ENCODE measurements around the gene TSSK2.

Gene TSSK2

DNA sequence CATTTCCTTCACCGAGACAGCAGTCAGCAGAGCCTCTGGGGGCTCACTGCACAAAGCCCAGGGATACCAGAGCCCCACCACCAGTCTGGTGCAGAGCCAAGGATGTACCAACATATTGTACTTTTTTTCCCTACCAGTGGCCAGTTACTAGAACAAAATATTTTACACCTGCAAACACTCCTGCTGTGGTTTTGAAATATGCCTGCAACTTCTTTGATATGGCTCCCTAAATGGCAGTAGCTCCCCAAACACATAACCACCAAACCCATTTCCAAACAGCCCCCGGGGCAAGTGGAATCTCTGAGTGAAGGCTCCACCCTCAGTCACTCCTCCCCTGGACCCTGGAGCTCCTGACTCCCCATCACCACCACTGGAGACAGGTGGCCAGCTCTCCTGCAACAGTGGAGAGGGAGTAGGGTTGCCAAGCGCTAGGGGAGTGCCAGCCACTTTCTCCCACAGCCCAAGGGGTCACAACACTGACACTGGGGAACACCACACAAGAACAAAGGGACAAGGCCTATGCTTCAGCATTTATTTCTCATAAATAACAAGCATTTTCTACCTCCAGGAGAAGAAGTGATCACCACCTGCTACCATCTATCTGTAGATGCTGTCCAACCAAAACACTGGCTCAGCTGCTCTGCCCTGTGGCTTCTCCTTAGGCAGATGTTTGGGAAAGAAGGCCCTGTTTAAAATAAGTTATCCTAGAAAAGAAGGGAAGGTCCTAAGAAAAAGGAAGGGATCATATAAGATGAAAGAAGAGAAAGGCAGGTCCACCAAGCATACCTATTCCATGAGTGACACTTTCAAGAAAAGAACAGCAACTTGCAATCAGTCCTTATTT is 24.0 kb upstream of the TSSK2 start:
- no peak for DNase-seq (ENCODE audit: low read depth, low spot score)

DNA sequence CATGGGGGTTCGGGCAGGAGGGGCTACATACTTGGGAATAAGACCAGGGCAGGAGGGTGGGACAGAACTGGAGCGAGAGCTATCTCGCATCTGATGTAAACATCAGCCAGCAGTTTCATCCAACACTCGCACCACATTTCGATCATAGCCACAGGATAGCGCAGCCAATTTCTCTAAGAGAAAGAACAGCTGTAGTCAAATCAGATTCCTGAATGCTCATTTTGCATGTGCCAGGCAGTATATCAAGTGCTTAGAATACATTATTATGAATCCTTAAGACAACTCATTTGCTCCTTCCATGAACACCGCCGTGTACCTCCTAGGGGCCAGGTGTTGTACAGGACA is 23.4 kb upstream of the TSSK2 start:
- no peak for DNase-seq (ENCODE audit: low read depth, low spot score)

DNA sequence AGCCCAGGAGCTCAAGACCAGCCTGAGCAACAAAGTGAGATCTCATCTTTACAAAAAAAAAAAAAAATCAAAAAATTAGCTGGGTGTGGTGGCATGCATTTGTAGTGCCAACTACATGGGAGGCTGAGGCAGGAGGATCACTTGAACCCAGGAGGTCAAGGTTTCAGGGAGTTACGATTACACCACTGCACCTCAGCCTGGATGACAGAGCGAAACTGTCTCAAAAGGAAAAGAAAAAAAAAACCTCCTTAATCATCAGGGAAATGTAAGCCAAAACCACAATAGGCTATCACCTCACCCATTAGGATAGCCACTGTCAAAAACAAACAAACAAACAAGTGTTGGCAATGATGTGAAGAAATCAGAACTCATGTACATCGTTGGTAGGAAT is 22.3 kb upstream of the TSSK2 start:
- no peak for DNase-seq (ENCODE audit: low read depth, low spot score)

DNA sequence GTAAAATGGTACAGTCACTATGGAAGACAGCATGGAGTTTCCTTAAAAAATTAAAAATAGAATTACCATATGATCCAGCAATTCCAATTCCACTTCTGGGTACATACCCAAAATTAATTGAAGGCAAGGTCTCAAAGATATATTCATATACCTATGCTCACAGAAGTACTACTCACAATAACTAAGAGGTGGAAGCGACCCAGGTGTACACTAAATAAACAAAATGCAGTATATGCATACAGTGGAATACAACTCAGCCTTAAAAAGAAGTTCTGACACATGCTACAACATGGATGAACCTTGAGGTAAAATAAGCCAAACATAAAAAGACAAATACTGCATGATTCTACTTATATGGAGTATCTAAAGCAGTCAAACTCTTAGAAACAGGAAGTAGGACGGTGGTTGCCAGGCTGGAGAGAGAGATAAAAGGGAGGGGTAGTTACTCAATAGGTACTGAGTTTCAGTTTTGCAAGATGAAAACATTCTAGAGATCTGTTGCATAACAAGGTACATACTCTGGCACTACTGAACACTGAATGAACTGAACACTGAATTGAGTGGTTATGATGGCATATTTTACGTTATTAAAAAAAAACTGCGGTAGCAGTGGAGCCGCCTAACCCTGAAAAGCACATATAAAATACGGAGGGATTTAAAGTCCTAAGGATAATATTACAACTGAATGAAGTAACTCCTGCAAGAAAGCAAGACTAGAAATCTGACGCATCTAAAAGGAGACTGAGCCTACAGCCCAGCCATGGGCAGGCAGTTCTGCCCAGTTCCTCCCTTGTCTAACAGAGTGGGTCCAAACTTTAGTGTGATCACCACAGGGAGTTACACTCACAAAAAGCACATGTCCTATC is 21.7 kb upstream of the TSSK2 start:
- DNase-seq (ENCODE audit: low read depth, low spot score): no peak

DNA sequence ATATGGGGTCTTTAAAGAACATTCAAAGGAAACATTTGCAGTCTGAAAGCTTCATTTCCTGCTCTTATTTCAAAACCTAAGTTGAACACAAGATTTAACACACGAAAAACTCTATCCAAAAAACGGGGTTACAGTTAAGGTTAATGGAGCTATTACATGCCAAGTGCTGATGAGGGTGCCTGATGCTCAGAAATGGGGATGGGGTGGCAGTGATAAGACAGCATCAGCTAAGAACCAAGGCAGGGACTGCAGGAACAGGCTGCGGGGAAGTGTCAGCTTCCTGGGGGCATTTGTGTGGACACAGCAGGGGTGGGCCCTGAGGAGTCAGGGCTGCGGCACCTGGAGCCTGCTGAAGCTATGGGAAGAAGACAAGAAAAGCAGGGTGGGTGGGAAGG is 21.0 kb upstream of the TSSK2 start:
- no peak for DNase-seq (ENCODE audit: low read depth, low spot score)

DNA sequence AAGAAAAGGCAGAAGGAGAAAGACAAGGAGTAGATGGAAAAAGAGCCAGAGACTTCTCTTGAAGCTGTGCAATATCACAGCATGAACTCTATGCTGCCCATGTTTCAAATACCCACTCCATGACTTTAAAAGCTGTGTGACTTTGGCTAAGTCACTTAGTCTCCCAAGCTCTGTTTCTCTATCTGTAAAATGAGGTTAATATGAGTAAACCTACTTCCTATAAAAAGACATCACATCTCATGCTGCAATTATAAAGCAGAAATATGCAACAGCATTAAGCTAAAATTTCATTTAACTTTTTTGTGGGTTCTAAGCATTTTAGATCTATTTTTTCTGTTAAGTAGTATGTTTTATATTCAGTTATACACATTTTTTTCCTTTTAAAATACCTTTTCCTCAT is 20.5 kb upstream of the TSSK2 start:
- no peak for DNase-seq (ENCODE audit: low read depth, low spot score)

DNA sequence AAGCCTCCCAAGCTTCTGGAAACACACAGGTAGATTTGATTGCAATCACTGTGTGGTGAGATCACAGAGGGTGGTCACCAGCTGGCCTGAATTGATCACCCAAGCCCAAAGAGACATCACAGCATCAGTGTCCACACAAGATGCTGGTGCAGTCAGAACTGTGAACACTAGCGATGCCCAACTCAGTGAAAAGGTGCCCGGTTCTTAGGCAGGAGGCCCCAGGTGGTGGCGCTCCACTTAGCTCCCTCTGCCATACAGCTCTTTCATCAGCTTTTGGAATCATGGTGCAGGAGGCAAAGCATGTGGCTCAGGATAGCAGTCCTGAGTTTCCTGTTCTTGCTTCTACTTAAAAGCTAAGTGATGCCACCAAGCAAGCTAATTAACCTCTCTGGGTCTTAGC is 20.0 kb upstream of the TSSK2 start:
- no peak for DNase-seq (ENCODE audit: low read depth, low spot score)

DNA sequence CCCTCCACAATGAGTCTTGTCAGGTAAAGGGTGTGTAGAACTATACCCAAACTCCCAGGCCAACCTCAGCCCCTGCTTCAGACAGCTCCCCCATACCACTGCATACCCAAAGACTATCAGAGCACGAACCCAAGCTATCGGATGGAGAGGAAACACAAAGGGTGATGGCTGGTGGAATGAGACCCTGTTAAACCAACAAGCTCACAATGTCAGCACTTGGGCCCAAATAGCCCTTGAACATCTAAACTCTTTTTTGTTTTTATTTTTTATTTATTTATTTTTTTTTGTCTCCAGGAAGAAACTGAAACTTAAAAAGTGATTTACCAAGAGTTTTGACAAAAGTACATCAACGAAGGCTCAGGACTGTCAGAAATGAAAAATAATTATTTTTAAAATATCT is 19.5 kb upstream of the TSSK2 start:
- no peak for DNase-seq (ENCODE audit: low read depth, low spot score)

DNA sequence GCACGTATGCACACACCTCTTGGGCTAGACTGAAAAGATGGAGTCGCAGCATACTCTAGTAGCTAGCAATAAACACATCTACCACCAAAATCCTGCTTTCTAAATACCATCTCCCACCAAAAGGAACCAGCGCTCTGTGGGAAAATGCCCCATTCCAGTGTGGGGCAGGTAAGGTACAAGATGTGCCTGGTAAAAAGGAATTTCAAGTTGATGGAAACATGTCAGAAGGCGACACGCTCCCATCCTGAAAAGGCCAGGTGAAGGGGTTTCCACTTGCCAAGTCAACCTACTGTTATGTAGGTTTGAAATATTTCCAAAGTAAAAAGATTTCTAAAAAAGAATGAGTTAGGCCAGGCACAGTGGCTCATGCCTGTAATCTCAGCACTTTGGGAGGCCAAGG is 17.7 kb upstream of the TSSK2 start:
- DNase-seq (ENCODE audit: low read depth, low spot score): no peak

DNA sequence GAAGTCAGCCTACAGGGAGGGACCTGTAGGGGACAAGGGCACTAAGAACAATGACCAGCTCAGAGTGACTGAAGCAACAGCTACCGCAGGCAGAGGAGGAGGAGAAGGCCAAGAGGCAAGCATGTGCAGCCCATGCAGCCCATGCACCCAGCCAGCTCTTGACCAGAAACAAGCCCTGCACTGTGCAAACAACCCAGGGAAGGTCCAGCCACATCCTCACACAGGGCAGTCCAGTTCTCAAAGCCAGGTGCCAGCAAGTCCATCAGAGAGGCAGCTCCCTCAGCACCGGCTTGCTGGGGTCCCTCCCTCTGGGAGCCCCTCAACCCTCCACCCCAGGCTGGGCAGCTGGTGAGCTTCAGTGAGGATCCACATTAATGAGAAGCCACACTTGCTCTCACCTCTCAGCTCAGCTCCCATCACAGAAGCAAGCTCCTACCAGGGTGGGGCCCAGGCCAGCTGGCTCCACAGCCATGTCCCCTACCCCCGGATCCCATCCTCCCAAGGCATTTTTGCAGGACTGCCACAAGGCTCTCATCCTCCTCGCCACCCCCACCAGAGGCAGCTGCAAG is 16.0 kb upstream of the TSSK2 start:
- DNase-seq (ENCODE audit: low read depth, low spot score): no peak

DNA sequence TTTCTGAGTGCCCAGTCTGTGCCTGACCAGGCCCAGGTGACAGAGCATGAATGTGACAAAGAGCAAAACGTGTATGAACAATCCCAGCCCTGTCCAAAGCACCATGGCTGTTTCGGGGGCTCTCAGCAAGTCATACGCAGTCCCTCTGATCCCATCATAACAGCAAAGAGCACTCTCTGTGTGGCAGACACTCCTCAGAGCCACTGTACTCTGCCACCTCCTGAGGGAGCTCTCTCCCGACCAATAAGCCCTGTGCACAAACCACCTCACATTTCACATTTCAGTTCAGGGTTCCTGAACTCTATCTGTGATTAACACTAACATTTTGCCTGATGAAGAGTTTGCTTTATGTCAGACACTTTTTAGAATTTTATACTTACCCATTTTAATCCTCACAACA is 15.5 kb upstream of the TSSK2 start:
- DNase-seq (ENCODE audit: low read depth, low spot score): no peak

DNA sequence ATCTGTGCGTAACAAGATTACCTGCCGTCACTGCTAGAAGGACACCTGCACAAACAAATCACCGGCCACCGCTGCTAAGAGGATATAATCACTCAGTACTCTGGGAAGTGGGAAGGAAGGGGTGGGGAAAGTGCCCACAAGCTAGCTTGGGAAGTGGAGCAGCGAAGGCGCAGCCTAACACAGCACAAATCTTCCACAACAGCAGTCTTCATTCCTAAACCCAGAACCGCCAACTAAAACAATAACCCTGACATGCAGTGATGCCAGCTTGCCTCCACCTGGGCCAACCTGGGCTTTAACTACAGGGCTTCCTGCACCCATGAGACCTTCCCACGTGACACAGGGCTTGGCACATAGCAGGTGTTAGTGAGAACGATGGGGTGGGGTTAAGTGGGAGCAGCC is 14.0 kb upstream of the TSSK2 start:
- no peak for DNase-seq (ENCODE audit: low read depth, low spot score)

DNA sequence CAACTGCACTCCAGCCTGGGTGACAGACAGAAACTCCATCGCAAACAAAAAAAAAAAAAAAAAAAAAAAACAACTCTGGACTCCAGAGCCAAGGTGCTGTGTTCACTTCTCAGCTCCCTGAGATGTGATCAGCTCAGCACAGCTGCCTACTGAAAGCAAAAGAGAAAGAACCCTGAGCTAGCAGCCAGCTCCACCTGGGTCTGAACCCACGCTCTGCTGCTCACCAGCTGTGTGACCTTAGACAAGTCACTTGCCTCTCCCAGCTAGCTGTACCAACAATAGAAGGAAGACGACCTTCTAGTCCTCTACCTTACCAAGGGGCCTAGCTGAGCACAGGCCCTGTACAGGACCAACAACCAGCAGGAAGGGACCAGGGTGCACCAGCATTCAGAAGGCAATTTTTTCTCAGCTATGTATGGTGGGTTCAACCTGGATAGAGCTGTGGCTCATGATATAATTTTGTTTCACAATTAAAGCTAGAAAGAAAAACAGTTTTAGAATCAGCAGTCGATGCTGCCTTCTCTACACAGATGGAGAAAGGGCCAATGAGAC is 12.7 kb upstream of the TSSK2 start:
- no peak for DNase-seq (ENCODE audit: low read depth, low spot score)

DNA sequence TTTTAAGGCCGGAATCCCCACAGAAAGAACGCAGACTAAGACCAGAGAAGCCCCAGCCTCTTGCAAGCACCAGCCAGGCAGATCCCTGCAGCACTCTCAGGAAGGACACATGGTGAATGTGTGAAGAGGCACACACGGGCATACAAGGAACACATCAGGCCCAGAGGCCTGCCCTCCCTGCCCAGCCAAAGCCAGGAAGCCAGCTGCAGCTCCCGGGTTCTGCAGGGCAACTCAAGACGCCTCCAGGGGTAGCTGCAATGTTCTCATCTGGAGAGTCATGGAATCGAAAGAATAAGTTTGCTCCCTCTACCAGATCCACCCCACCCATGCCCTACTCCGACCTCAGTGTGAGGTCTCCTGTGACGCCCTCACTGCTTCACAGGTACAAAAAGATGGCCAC is 11.2 kb upstream of the TSSK2 start:
- no peak for DNase-seq (ENCODE audit: low read depth, low spot score)

DNA sequence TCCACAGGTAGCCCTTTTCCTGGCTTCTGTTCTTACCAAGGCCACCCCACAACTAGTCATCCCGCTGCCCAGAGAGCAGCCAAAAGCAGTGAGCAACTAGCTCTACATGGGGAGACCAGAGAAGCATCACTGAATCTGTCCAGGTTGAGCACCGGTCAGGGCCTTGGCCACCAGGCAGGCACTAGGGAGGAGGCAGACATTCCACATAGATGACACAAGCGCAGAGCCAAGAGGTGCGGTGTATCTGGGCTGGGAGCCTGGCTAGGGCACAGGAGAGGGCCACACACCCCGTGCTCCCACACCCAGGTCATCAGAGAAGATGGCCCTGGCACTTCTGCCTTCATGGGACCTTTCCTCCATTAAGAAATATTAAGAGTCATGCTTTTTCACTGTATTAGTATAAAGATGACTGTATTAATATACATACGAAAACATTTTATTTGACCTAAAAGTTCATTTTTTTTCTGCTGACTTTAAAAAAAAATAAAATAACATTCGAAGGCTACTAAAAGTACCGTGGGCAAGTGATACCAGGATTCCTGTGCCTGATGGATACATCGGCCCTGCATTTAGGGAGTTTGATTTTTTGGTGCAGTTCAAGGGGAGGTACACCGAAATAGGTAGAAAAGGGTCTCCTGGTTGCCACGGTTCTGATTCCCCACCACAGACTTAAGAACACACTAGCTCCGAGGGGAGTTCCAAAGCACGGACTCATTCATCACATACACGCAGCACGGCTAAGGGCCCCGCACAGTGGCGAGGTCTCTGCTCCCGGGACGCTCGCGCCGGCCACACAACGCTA is 10.1 kb upstream of the TSSK2 start:
- DNase-seq (ENCODE audit: low read depth, low spot score): no peak

DNA sequence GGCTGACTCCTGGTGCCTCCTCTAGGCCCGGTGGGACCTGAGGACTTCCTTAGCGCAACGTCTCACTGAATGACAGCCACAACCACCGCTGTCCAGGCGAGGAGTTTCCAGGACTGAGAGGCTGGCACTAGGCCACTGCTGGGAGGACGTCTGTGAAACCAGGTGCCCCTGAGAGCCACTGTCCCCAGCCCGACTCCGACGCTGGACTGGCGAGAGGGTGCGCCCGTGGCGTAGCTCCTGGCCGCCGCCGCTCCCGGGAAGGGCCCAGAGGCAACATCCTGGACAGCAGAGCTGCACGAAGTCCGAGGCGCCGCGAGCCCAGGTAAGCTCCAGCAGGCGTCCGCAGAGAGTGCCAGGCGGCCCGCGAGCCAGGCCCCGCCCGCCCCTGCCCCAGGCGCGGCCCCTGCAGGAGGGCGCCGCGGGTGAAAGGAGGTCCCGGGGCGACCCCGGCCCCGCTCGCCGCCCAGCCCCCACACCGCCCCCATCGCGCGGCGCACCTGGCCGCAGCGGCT is 9.4 kb upstream of the TSSK2 start:
- DNase-seq (ENCODE audit: low read depth, low spot score): no peak

DNA sequence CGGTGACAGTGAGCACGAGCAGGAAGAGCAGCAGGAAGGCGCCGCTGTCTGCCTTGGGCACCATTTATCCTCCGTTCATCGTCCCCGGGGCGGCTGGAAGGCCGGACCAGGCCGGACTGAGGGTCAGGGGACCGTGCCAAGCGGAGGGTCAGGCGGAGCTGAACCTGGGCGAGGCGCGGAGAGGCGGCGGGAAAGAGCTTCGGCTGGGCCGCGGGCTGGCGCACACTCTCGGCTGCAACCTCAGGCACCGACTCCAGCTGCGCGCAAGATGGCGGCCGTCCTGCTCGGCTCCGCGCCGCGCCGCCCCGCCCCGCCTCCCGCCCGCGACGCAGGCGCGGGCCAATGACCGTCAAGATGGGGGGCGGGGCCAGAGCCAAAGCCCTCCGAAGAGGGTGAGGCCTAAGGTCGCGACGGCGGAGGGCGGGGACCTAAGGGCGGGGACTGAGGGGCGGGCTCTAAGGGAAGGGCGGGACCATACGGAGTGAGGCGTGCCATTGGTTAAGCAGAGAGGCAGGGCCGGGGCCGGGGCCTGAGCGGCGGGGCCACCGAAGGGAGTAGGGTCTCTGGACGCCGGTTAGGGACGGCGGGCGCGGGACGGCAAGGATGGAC is 8.9 kb upstream of the TSSK2 start, which contains the start of gene DGCR2:
TSS of gene DGCR2 (minus strand) at position 270 of the 609 bp plus-strand sequence. CDS start at position 64, 206 bp downstream.
- peak; percentile 59 for DNase-seq (ENCODE audit: low read depth, low spot score)

DNA sequence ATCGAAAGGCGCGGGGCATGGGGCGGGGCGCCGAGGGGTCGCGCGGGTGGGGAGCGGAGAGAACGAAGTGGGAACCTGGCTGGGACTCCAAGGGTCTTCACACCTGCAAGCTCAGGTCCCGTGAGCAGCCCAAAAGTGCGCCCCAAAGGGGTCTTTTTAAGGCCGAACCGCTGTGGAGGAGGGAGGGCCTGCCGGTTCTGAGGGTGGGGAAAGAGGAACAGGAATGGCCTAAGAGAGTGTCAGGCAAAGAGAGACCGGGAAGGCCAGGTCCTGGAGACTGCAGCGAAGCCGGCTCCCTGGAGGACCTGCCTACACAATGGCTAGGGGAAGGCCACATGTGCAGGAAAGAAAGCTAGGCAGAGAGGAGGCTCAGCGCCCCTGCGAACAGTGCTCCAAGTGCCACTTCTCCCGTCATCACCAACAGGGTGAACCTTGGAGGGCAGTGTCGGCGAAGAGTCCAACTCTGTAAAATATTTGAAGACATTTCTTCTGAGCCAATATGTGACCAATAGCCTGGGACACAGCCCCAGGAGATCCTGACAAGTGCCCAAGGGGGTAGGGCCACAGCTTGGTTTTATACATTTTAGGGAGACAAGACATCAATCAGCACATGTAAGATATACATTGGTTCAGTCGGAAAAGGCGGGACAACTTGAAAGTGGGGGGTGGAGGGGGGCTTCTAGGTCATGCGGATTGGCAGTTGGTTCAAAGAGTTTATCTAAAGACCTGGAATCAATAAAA is 8.2 kb upstream of the TSSK2 start:
- no peak for DNase-seq (ENCODE audit: low read depth, low spot score)

DNA sequence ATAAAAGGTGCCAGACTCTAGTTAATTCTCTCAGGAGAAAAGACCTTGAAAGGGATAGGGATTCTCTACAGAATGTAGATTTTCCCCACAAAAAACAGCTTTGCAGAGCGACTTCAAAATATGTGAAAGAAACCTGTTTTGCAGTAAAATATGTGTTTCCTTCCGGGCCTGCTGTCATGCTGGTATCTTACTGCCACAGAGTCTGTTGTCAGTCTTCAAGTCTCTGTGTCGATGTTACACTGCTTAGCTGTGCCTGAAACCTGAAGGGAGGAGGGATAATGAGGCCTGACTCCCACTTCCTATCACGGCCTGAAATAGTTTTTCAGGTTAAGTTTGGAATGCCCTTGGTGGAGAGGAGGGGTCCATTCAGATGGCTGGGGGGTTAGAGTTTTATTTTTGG is 7.2 kb upstream of the TSSK2 start:
- no peak for DNase-seq (ENCODE audit: low read depth, low spot score)

DNA sequence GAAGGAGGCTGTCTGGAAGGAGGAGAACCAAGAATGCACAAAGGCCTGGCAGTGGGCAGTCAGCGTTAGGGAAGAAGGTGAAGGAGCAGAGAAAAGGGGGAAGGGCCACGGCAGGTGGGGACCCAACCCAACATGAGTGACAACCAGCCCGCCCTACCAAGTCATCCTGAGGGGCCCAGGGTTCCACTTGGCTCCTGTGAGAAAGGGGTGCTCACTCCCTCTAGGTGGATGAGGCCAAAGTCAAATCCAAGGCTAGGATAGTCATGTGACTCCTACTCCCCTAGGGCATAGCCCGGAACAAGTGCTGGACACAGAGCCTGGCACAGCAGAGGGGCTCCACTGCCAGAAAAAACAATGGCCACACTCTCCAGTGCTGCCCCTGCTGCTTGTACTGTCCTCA is 6.7 kb upstream of the TSSK2 start:
- DNase-seq (ENCODE audit: low read depth, low spot score): no peak

Data from iPS DF 19.7 (cell line).